HL-60/S4 (cell line): ENCODE measurements around the gene PRRC2B.
"Not testable (repeated sequence)": the region's sequence is repeated elsewhere in the genome, so short reads cannot be mapped to it uniquely, and the experiment has no call there.

ENCODE experiments used
- in situ Hi-C: fragments of 300-500 bp; cut with MboI; formaldehyde crosslinking; loops from 2 replicates; pipeline ENCODE4 v1.14.3; 2022; ENCODE audit warnings: low sequenced_read_pairs

Gene PRRC2B

DNA sequence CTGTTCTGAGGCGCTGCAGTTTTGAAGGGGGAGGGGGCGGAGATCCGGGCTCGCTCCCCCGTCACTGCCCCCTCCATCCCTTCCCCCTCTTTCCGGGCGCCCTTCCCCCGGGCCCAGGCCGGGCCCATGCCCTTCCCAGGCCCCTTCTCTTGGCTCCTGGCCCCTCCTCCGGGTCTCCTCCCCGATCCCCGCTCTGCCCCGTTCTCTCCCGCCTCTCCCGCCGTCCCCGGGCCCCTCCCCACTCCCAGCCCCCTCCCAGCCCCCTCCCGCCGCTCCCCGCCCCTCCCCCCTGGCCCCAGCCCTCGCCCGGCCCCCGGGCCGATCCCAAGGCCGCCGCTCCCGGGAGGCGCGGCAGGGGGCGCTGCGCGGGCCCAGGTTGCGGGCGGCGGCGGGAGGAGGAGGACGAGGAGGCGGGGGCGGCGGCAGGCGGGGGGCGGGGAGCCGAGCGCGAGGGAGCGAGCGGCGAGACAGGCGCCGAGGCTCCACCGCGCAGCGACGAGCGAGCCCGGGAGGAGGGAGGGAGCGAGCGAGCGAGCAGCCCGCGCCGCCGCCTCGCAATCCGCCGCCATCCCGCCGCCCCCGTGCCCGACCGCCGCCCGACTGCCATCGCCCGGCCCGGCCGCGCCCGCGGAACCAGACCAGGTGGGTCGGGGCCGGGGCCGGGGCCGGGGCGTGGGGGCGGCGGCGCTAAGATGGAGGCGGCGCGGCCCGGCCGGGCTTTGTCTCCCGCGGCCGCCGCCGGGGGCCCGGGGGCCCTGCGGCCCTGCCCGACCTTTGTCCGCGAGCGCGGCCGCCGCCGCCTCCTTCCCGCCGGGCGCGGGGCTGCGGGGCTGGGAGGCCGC is at the start of gene PRRC2B:
Gene PRRC2B, plus strand, starts transcription at position 465 of the 842 bp plus-strand sequence. CDS start 36,059 bp downstream, outside the sequence.
- in situ Hi-C loops, result no loop called here

DNA sequence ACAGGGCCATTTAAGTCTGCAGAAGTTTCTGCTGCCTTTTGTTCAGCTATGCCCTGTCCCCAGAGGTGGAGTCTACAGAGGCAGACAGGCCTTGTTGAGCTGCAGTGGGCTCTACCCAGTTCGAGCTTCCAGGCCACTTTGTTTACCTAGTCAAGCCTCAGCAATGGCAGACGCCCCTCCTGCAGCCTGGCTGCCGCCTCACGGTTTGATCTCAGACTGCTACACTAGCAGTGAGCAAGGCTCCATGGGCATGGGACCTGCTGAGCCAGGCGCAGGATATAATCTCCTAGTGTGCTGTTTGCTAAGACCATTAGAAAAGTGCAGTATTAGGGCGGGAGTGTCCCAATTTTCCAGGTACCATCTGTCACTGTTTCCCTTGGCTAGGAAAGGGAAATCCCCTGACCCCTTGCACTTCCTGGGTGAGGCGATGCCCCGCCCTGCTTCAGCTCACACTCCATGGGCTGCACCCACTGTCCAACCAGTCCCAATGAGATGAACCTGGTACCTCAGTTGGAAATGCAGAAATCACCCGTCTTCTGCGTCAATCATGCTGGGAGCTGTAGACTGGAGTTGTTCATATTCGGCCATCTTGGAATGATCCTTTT is 48.9 kb upstream of the PRRC2B start:
- in situ Hi-C loops, result not testable (repeated sequence)

DNA sequence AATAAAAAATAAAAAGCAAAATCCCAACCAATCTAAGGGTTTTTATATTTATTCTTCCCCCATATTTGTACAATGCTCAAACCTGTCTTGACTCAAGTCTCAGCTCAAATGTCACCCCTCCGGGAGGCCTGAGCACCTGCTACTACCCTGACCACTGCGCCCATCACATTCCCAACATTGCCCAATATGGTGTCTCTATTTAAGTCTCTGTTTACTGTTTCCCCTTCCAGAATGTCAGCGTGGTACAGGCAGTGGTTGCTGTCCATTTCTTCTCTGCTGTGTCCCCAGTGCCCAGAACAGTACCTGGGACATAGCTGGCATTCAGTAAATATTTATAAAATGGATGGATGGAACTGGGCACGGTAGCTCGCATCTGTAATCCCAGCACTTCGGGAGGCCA is 47.3 kb upstream of the PRRC2B start:
- in situ Hi-C loops, result no loop called here

DNA sequence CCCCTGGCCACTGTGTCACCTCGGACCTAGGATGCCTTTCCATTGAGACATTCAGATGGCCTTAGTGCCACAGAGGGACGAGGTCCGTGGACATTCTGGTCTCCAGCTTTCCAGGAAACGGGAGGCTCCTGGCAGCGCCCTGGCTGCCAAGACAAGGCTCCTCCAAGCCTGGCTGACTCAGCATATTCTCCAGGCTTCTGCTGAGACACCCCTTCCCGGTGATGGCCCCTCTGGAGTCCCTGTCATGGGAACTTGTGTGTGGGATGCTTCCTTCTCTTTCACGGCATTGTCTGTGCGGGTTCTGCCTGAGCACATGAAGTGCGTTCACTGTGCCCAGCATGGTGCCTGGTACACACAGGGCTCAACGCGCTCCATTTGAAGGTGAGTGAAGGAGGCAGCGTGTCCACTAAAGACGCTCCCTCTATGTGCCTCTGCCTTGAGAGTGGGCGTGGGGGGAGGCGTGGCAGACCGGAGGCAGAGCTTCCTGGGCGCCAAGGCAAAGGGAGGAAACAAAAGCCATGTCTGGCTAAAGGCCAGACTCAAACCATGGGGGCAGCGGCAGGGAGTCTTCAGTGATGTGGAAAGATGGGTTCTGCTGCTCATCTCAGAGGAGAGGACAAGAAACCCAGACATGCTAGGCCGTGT is 46.4 kb upstream of the PRRC2B start:
- in situ Hi-C loops, result no loop called here

DNA sequence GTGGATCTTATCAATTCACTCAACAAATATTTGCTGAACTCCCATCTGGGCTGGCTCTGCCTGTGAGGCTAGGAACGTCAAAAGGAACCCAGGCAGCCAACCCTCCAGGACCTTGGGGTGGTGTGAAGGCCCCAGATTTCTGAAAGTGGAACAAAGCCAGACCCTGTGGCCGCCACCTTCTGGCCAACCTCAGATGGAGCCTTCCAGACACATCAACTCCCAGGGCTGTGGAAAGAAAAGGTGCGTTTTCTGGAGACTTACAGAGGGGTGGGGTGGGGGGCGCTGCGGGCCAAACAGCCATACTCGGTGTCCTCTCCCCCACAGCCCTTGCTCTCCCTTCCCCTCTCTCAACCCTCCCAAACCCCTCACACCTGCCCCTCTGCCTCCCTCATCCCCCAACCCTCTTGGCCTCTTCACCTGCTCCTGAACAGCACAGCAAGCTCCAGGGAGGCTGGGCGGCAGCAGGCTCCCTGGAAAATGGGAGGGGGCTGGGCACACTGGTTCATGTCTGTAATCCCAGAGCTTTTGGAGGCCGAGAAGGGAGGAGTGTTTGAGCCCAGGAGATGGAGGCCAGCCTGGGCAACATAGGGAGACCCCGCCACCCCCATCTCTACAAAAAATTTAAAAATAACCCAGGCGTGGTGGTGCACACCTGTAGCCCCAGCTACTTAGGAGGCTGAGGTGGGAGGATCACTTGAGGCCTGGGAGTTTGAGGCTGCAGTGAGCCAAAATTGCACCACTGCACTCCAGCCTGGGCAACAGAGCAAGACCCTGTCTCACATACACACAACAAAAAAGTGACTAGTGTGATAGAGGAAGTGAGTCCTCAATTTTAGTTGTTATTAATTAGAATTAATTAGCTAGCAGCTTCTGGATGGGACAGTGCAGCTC is 45.0 kb upstream of the PRRC2B start:
- in situ Hi-C loops, result no loop called here

DNA sequence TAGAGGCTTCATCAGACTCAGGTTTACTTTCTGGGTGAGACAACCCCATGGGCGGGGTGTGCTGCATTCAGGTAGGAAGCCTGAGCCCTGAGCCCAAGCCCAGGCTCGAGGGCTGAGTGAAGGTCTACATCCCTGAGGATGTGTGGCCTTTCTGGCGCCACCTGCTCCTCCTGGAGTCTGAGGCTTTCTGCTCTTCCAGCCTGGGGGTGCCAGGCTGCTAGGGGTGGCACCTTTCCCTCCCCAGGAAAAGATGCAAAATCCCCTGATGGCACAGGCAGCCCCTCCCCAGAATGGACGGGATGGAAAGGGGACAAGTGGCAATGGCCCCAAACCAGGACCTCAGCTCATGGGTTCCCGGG is 44.4 kb upstream of the PRRC2B start:
- in situ Hi-C loops, result no loop called here

DNA sequence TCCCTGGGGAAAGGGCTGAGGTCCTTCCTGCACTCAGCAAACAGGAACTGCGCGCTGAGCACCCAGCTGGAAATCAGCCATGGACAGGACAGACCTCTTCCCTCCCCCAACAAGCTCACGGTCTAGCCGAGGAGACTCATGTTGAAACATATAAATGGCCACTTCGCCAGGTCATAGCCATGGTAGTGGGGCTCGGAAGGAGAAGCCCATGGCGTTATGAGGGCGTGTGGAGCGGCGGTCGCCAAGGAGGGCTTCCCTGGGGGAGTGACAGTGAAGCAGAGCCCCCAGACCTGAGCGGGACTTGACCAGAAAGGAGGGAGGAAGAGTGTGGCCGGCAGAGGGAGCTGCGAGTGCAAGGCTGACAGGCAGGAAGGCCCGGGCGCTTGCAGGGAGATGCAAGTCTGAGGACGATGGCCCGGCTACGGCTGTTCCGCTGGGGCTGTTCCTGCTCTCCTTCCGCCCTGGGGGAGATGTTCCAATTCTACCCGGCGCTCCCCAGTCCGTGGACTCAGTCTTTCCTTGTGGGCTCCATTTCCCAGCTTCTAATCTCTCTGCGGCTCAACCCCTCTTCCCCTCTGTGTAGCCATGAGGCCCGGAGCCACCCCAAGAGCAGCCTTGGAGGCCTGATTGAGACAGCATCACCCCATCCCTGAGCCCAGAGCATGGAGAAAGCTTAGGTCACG is 43.9 kb upstream of the PRRC2B start:
- in situ Hi-C loops, result loop anchor here (10.0 kb wide), 1 partner anchor 395 kb away; the partner anchor contains the start of gene RAPGEF1

DNA sequence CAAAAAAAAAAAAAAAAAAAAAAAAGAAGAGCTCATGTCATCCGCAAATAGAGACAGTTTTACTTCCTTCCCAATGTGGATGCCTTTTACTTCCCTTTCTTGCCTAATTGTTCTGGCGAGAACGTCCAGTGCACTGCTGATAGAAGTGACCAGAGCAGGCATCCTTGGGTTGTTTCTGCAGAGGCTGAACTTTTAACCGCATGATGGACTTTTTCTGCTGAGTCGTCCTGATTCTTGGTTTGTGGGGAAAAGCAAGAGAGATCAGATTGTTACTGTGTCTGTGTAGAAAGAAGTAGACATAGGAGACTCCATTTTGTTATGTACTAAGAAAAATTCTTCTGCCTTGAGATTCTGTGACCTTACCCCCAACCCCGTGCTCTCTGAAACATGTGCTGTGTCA is 37.4 kb upstream of the PRRC2B start:
- in situ Hi-C loops, result loop anchor here (10.0 kb wide), 1 partner anchor 388 kb away; the partner anchor contains the start of gene RAPGEF1

DNA sequence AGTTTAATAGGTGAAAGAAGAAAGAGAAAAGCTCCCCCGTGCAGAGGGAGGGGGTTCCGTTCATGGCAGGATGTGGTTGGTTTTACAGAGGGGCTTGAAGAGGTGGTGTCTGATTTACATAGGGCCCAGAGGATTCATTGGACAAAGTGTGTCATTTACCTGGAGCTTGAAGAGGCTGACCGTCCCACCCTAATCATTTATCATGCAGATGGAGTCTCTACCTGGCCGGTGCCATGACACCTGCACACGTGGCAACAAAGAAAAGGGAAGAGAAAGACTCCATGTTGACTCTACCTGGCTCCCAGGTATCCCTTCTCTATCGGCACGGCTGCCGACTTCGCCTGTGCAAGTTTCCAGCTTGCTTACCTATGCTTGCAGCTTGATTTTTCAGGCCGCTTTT is 35.3 kb upstream of the PRRC2B start:
- in situ Hi-C loops, result loop anchor here (10.0 kb wide), 1 partner anchor 386 kb away; the partner anchor contains the start of gene RAPGEF1

DNA sequence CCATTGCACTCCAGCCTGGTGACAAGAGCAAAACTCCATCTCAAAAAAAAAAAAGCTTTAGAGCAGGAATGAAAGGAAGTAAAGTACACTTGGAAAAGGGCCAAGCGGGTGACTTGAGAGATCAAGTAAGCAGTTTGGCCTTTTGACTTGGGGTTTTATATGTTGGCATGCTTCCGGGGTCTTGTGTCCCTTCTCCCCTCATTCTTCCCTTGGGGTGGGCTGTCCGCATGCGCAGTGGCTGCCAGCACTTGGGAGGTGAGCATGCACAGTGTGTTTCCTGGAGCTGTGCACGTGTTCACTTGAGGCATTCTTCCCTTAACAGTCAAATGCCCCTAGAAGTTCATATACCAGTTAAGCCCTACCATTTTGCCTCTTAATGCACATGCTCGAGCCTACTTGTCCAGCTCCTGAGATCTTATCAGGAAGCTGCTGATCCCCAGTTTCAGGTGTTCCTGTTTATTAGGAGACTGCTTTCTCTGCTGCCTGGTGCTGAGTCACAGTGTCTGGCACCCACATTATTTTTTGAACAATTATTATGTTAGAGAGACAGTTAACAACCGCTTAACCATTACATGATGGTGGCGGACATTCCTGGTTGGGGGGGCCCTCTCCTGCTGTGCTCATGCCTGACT is 32.6 kb upstream of the PRRC2B start:
- in situ Hi-C loops, result no loop called here

DNA sequence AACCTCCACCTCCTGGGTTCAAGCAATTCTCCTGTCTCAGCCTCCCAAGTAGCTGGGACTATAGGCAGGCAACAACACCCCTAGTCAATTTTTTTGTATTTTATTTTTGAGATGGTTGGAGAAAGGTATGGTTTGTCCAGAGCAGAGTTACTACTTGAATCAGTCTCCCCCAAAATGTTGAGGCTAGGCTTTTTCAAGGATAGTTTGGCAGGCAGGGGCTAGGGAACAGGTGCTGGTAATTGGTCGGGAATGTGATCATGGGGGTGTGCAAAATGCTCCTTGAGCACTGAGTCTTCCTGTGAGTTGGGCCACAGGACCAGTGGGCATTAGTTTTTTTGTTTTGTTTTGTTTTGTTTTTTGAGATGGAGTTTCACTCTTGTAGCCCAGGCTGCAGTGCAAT is 28.3 kb upstream of the PRRC2B start:
- in situ Hi-C loops, result no loop called here

DNA sequence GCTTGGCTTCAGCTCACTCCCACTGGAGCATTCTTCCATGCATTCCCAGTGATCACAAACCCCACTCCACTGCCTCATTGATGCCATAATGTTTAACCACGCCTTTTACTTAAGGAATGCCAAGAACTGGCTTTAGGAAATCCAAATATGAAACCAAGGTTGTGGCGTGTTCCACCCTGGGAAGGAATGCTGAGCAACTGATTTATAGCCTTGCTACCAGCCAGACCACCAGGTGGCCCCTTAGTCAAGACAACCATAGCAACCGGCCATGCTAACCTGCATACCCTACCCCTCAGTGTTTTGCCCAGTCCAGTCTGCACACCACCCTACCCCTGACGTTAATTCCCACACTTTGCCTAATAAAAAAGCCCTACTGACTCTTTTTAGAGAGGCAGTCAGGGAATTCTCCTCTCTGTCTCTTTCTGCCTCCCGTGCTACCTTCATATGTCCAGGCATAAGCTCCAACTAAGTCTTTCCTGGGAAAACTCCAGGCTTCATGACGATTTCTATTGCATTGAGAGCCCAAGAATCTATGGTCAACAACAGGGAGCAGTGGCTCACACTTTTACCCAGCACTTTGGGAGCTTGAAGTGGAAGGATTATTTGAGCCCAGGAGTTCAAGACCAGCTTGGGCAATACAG is 27.0 kb upstream of the PRRC2B start:
- in situ Hi-C loops, result no loop called here

DNA sequence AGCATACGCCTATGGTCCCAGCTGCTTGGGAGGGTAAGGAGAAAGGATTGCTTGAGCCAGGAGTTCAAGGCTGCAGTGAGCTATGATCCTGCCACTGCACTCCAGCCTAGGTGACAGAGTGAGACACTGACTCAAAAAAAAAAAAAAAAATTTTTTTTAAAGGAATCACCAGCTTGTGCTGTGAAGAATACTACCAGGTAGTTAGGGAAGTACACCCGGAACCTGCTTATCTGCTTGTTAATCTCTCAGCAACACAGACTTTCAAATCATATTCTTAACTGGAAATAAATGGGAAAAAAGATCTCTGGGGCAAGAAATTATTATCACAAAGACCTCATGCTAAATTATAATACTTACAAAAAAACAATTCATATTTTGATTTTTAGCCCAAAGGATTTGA is 26.4 kb upstream of the PRRC2B start:
- in situ Hi-C loops, result no loop called here

DNA sequence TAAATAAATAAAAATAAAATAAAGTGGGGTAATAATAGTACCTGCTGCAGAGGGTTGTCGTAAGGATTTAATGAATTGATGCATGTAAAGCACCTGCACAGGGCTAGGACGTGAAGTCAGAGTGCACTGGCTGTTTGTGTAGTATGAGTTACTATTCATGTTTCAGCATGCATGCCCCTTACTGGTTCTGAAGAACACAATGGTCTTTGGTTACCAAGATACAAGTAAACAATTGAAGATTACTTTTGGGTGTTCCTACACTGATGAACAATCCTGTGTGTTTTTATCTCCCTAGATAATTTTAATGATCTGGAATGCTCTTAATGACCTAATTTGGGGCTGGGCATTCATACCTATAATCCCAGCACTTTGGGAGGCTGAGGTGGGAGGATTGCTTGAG is 23.2 kb upstream of the PRRC2B start:
- in situ Hi-C loops, result no loop called here

DNA sequence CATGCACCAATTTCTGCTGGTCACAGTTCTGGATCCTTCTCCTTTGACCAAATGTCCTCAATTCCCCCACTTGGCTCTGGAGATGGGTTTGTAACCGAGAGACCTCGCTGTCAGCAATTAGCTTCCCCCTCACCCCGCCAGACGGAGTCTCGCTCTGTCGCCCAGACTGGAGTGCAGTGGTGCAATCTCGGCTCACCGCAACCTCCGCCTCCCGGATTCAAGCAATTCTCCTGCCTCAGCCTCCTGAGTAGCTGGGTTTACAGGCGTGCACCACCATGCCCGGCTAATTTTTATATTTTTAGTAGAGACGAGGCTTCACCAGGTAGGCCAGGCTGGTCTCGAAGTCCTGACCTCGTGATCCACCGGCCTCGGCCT is 21.3 kb upstream of the PRRC2B start:
- in situ Hi-C loops, result not testable (repeated sequence)

DNA sequence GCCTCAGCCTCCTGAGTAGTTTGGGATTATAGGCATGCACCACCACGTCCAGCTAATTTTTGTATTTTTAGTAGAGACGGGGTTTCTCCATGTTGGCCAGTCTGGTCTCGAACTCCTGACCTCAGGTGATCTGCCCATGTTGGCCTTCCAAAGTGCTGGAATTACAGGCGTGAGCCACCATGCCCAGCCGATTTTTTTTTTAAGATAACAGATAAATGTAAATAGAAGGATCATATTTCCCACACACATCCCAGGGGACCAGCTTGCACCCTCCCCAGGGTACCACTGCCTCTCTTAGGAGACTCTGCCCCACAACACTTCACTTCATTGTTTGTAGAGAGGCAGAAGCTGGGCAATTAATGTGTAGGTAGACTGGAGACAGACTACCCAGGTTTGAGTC is 19.2 kb upstream of the PRRC2B start:
- in situ Hi-C loops, result not testable (repeated sequence)

DNA sequence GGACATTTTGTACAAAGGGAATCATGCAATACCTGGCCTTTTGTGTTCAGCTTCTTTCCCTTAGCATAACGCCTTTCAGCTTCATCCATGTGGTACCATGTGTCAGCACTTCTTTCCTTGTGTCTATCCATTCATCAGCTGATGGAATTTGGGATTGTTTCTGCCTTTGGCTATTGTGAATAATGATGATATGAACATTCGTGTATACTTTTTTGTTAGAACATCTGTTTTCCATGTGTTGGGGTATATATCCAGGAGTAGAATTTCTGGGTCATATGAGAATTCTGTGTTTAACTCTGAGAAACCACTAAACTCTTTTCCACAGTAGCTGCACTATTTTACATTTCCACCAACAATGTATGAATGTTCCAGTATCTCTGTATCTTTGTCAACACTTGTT is 14.8 kb upstream of the PRRC2B start:
- in situ Hi-C loops, result no loop called here

DNA sequence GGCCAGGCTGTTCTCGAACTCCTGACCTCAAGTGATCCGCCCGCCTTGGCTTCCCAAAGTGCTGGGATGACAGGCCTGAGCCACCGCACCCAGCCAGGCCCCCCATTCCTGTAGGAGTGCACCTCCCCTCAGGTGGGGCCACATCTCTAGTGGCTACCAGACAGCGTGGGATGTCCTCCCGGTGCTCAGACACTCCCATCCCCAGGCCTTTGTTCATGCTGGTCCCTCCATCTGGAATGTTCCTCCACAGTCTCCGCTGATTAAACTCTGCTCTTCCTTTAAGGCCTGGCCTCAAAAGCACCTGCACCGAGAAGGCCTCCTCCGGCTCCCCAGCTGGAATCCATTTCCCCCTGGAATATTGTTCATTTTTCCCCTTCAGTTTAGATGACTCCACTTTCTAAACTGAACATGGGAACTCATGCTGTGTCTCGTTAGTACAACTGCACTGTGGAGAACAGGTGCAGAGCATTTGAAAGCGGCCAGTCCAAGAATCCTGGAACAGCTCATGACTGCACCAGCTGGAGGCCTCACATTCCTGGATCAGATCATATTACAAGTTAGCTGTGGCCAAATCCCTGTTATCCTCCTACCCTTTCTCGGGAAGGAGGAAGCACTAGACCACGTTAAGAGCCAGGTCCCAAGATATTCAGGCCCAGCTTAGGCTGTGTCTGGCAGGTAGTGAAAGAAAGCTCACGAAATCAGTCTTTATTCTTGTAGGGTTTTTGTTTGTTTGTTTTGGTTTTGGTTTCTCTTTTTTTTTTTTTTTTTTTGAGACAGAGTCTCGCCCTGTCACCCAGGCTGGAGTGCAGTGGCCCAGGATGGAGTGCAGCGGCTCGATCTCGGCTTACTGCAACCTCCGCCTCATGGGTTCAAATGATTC is 10.8 kb upstream of the PRRC2B start:
- in situ Hi-C loops, result no loop called here
